ENCODE data around the gene DCAF12L1. TPM values are rescaled to one million over a fixed set of nuclear protein-coding genes. Genes with fewer than 3 reads are reported as not detected.

Gene DCAF12L1
- not detected for total RNA-seq

- intact Hi-C loops (cut with micrococcal nuclease): no loop called here
- CTCF ChIA-PET: no interaction called here
- H3K27ac Mint-ChIP-seq: no peak within 1 kb of the TSS
Observed at GRCh38 chrX:126552313-126553022, at the start of gene DCAF12L1. DCAF12L1 (minus strand) TSS chrX:126552814; CDS start chrX:126552608, 206 bp downstream.

GRCh38 chrX:126580877-126581276 is 28.3 kb upstream of the DCAF12L1 start:
- Mint-ChIP-seq H3K27ac (no peak overlapping the region), H3K4me1 (ENCODE audit: low read depth) (no peaks in the 10 kb centered on the region), H3K9me3 (no peaks in the 10 kb centered on the region), H3K4me3 (no peak overlapping the region), H3K27me3 (ENCODE audit: low read depth) (no peaks in the 10 kb centered on the region), H3K36me3 (ENCODE audit: low read depth) (no peaks in the 10 kb centered on the region)
- CTCF ChIA-PET: no interaction called here
- DNase-seq: no peak
- intact Hi-C loops (cut with micrococcal nuclease): no loop called here

More at GRCh38 chrX:126552313-126553022, at the start of gene DCAF12L1:
- no peaks in the 10 kb centered on the region for H3K9me3 Mint-ChIP-seq
- no peaks in the 10 kb centered on the region for H3K36me3 Mint-ChIP-seq (ENCODE audit: low read depth)
- H3K27me3 Mint-ChIP-seq (ENCODE audit: low read depth): peaks cover 6% of the 10 kb centered on the region
- no peak within 1 kb of the TSS for H3K4me3 Mint-ChIP-seq
- no peak for DNase-seq
- H3K4me1 Mint-ChIP-seq (ENCODE audit: low read depth): no peaks in the 10 kb centered on the region

GRCh38 chrX:126575911-126576310 is 23.3 kb upstream of the DCAF12L1 start:
- Mint-ChIP-seq H3K36me3 (ENCODE audit: low read depth) (no peaks in the 10 kb centered on the region), H3K4me3 (no peak overlapping the region), H3K9me3 (no peaks in the 10 kb centered on the region), H3K4me1 (ENCODE audit: low read depth) (no peaks in the 10 kb centered on the region), H3K27ac (no peak overlapping the region), H3K27me3 (ENCODE audit: low read depth) (no peaks in the 10 kb centered on the region)
- intact Hi-C loops (cut with micrococcal nuclease): no loop called here
- DNase-seq: no peak
- CTCF ChIA-PET: no interaction called here

- H3K9me3 Mint-ChIP-seq: no peaks in the 10 kb centered on the region
- no peak for DNase-seq
- H3K36me3 Mint-ChIP-seq (ENCODE audit: low read depth): no peaks in the 10 kb centered on the region
- H3K27me3 Mint-ChIP-seq (ENCODE audit: low read depth): peaks cover 3% of the 10 kb centered on the region
- H3K4me3 Mint-ChIP-seq: no peak overlapping the region
- CTCF ChIA-PET: no interaction called here
- H3K27ac Mint-ChIP-seq: no peak overlapping the region
- intact Hi-C loops (cut with micrococcal nuclease): no loop called here
- no peaks in the 10 kb centered on the region for H3K4me1 Mint-ChIP-seq (ENCODE audit: low read depth)
Observed at GRCh38 chrX:126557151-126557550, 4.5 kb upstream of the DCAF12L1 start.

GRCh38 chrX:126551725-126552312 is 795 bp downstream of the DCAF12L1 start:
- H3K4me3 Mint-ChIP-seq: no peak overlapping the region
- CTCF ChIA-PET: no interaction called here

GRCh38 chrX:126551306-126551705 is 1.3 kb downstream of the DCAF12L1 start:
- Mint-ChIP-seq H3K36me3 (ENCODE audit: low read depth) (no peaks in the 10 kb centered on the region), H3K27ac (no peak overlapping the region), H3K27me3 (ENCODE audit: low read depth) (peaks cover 6% of the 10 kb centered on the region), H3K4me3 (no peak overlapping the region), H3K9me3 (no peaks in the 10 kb centered on the region), H3K4me1 (ENCODE audit: low read depth) (no peaks in the 10 kb centered on the region)
- CTCF ChIA-PET: no interaction called here
- intact Hi-C loops (cut with micrococcal nuclease): no loop called here
- DNase-seq: no peak

More at GRCh38 chrX:126551725-126552312, 795 bp downstream of the DCAF12L1 start:
- Mint-ChIP-seq H3K27me3 (ENCODE audit: low read depth) (peaks cover 6% of the 10 kb centered on the region), H3K27ac (no peak overlapping the region), H3K9me3 (no peaks in the 10 kb centered on the region), H3K36me3 (ENCODE audit: low read depth) (no peaks in the 10 kb centered on the region), H3K4me1 (ENCODE audit: low read depth) (no peaks in the 10 kb centered on the region)
- intact Hi-C loops (cut with micrococcal nuclease): no loop called here
- no peak for DNase-seq

GRCh38 chrX:126550816-126551215 is 1.8 kb downstream of the DCAF12L1 start:
- Mint-ChIP-seq H3K36me3 (ENCODE audit: low read depth) (no peaks in the 10 kb centered on the region), H3K27me3 (ENCODE audit: low read depth) (peaks cover 6% of the 10 kb centered on the region), H3K9me3 (no peaks in the 10 kb centered on the region), H3K27ac (no peak overlapping the region), H3K4me1 (ENCODE audit: low read depth) (no peaks in the 10 kb centered on the region), H3K4me3 (no peak overlapping the region)
- intact Hi-C loops (cut with micrococcal nuclease): no loop called here
- CTCF ChIA-PET: no interaction called here
- no peak for DNase-seq

GRCh38 chrX:126509923-126510322 is 42.7 kb downstream of the DCAF12L1 start:
- CTCF ChIA-PET: no interaction called here
- intact Hi-C loops (cut with micrococcal nuclease): no loop called here
- H3K4me1 Mint-ChIP-seq (ENCODE audit: low read depth): no peaks in the 10 kb centered on the region
- peaks cover 2% of the 10 kb centered on the region for H3K9me3 Mint-ChIP-seq
- no peaks in the 10 kb centered on the region for H3K27me3 Mint-ChIP-seq (ENCODE audit: low read depth)
- no peaks in the 10 kb centered on the region for H3K36me3 Mint-ChIP-seq (ENCODE audit: low read depth)
- no peak overlapping the region for H3K27ac Mint-ChIP-seq
- no peak overlapping the region for H3K4me3 Mint-ChIP-seq
- no peak for DNase-seq

Data from activated naive CD4-positive, alpha-beta T cell treated with anti-CD3 and anti-CD28 coated beads for 36 hours (primary cell).